Colonic mucosa (tissue), 4 donors: ENCODE measurements around the gene FRMD3. TPM values are rescaled to one million over a fixed set of nuclear protein-coding genes. Genes with fewer than 3 reads are reported as not detected.

ENCODE experiments used
- DNase-seq: peaks from one replicate; pipeline ENCODE4 v3.0.0-alpha.2; 2020
- H3K27ac ChIP-seq: fragments of 200-600 bp; one replicate; pipeline ENCODE4 v1.8.0; 2021
- H3K27me3 ChIP-seq: fragments of 200-600 bp; one replicate; pipeline ENCODE4 v1.8.0; 2021
- H3K36me3 ChIP-seq: fragments of 200-600 bp; one replicate; pipeline ENCODE4 v1.8.0; 2021
- H3K4me1 ChIP-seq: fragments of 200-600 bp; one replicate; pipeline ENCODE4 v1.8.0; 2021; ENCODE audit warnings: mild to moderate bottlenecking
- H3K4me3 ChIP-seq: fragments of 200-600 bp; one replicate; pipeline ENCODE4 v1.8.0; 2021
- H3K9ac ChIP-seq, 2 donors: one replicate each; pipeline ENCODE4 v1.7.0; 2013; ENCODE audit warnings: control low read depth in 2 of 2, low read depth in 2 of 2, low read length in 2 of 2
- H3K9me3 ChIP-seq: fragments of 200-600 bp; one replicate; pipeline ENCODE4 v1.8.0; 2021
- intact Hi-C: fragments of 100-400 bp; cut with DNase I; formaldehyde crosslinking; loops from one replicate; pipeline ENCODE4 v1.14.1; 2022
- total RNA-seq, 2 donors: library from RNA; stranded (reverse); fragmentation: NEBNext Ultra II Directional in 1 of 2; extraction: Animal tissue kit (Norgen Biotek cat#: 25700) in 1 of 2; gene quantifications; one replicate each; pipeline ENCODE4 v1.2.1, GENCODE V29; 2021
- TF ChIP-seq, protein P1 (sequence below): fragments of 200-600 bp; IDR thresholded peaks from one replicate; pipeline ENCODE4 v1.8.0; 2022; ENCODE audit warnings: antibody characterized with exemption, mild to moderate bottlenecking
- donor health status: healthy.
- donor health status: DM: no; HTN: no; CAD: no.
- donor health status: DM: no; HTN: no; CAD: no.

The FRMD3 gene
- total RNA-seq, 2 donors from 2014 or later: 14.7 to 21.3 TPM

DNA sequence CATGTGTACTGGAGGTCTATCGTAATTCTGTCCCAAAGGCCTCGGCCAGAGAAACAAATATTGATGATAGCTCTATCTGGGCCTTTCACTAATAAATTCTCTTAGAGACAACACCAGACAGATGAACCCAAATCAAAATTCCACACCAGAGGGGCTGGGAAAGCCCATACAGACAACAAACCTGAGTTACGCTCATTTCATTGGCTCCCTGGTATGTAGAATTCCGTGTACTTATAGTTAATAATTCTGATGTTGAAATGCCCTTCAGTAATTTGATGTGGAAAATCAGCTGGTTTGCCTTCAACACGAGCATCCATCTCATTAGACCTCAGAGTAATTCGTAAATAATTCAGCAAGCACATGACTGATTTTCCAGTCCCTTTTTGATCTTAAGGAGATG lies 53.2 kb downstream of the FRMD3 start:
- DNase-seq: no peak
- Histone ChIP-seq H3K27ac (no peak overlapping the region), H3K9me3 (no peaks in the 10 kb centered on the region), H3K4me3 (no peak overlapping the region), H3K9ac (no peak overlapping the region), H3K27me3 (no peaks in the 10 kb centered on the region), H3K36me3 (no peaks in the 10 kb centered on the region), H3K4me1 (no peaks in the 10 kb centered on the region)
- intact Hi-C loops: no loop called here
- TF ChIP-seq, protein P1, sequence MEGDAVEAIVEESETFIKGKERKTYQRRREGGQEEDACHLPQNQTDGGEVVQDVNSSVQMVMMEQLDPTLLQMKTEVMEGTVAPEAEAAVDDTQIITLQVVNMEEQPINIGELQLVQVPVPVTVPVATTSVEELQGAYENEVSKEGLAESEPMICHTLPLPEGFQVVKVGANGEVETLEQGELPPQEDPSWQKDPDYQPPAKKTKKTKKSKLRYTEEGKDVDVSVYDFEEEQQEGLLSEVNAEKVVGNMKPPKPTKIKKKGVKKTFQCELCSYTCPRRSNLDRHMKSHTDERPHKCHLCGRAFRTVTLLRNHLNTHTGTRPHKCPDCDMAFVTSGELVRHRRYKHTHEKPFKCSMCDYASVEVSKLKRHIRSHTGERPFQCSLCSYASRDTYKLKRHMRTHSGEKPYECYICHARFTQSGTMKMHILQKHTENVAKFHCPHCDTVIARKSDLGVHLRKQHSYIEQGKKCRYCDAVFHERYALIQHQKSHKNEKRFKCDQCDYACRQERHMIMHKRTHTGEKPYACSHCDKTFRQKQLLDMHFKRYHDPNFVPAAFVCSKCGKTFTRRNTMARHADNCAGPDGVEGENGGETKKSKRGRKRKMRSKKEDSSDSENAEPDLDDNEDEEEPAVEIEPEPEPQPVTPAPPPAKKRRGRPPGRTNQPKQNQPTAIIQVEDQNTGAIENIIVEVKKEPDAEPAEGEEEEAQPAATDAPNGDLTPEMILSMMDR: no peak

DNA sequence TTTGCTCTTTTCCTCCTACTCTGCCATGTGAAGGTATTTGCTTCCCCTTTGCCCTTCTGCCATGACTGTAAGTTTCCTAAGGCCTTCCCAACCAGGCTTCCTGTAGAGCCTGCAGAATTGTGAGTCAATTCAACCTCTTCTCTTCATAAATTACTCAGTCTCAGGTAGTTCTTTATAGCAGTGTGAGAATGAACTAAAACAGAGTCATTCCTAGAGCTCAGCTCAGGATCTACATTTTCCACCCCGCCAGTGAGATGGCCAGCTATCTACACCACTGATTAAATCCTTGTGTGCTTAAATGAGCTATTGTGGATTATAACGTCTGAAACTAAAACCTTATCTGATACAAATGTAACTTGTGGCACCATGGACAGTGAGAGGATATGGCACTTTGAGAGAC lies 55.0 kb downstream of the FRMD3 start:
- no peak overlapping the region for H3K27ac ChIP-seq
- intact Hi-C loops: no loop called here
- no peaks in the 10 kb centered on the region for H3K9me3 ChIP-seq
- DNase-seq: no peak
- TF ChIP-seq, protein P1: no peak
- no peaks in the 10 kb centered on the region for H3K27me3 ChIP-seq
- H3K4me3 ChIP-seq: no peak overlapping the region
- H3K9ac ChIP-seq: no peak overlapping the region
- no peaks in the 10 kb centered on the region for H3K36me3 ChIP-seq
- H3K4me1 ChIP-seq: no peaks in the 10 kb centered on the region

DNA sequence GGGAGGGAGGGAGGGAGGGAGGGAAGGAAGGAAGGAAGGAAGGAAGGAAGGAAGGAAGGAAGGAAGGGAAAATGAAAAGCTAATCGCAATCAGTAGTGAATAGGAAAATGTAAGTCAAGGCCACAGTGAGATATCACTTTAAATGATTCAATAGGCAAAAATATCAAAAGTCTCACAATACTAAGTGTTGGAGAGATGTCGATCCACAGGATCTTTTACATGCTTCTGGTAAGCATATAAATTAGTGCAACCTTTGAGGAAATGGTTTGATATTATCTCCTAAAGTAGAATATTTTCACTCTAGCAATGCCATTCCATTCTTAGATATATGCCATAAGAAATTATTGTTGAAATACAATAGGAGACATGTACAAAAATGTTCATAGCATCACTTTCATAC lies 58.4 kb downstream of the FRMD3 start:
- intact Hi-C loops: no loop called here
- no peak overlapping the region for H3K9ac ChIP-seq

DNA sequence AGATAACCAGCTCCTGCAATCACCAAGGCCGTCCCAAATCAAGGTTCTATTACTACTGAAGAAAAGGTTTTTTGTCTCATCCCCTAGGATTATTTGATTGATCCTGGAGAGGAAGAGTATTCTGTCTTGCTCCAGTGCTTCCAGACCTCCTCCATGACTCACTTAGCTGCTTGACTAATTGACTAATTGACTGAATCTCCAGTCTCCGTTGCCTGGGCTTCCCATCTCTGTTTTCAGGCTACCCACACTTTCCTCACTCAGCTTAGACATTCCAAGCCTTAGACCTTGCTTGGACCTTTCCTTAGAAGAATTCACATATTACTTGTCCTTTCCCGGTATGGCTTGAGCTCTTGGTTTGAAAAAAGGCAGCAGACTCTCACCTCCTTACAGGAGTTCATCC lies 60.6 kb downstream of the FRMD3 start:
- TF ChIP-seq, protein P1: no peak
- H3K27me3 ChIP-seq: no peaks in the 10 kb centered on the region
- intact Hi-C loops: no loop called here

More for the DNA sequence above, 58.4 kb downstream of the FRMD3 start:
- TF ChIP-seq, protein P1: no peak
- Histone ChIP-seq H3K4me3 (no peak overlapping the region), H3K36me3 (no peaks in the 10 kb centered on the region), H3K27ac (no peak overlapping the region), H3K27me3 (no peaks in the 10 kb centered on the region), H3K9me3 (no peaks in the 10 kb centered on the region), H3K4me1 (no peaks in the 10 kb centered on the region)
- DNase-seq: no peak

DNA sequence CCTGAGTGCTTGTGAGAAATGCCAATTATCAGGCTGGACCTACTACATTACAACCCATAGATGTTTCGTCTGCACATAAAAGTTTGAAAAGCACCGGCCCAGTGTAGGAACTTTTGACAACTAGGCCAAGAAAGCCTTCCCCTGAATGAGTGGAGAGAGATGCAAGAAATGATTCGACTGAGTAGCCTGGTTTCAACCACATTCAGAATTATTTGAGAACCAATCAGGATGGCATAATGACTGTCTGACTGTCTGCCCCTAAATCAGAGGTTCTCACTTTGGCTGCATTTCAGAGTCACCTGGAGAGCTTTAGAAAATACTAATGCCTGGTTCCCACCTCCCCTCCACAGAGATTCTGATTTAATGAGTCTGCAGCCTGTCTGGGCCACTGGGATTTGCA lies 61.1 kb downstream of the FRMD3 start:
- Histone ChIP-seq H3K27ac (no peak overlapping the region), H3K27me3 (no peaks in the 10 kb centered on the region), H3K9ac (no peak overlapping the region), H3K4me3 (no peak overlapping the region), H3K9me3 (no peaks in the 10 kb centered on the region), H3K4me1 (peaks cover 6% of the 10 kb centered on the region), H3K36me3 (no peaks in the 10 kb centered on the region)
- TF ChIP-seq, protein P1: no peak
- DNase-seq: no peak
- intact Hi-C loops: no loop called here

More for the DNA sequence above, 60.6 kb downstream of the FRMD3 start:
- Histone ChIP-seq H3K4me3 (no peak overlapping the region), H3K27ac (no peak overlapping the region), H3K4me1 (peaks cover 6% of the 10 kb centered on the region), H3K9ac (no peak overlapping the region), H3K9me3 (no peaks in the 10 kb centered on the region), H3K36me3 (no peaks in the 10 kb centered on the region)
- no peak for DNase-seq

DNA sequence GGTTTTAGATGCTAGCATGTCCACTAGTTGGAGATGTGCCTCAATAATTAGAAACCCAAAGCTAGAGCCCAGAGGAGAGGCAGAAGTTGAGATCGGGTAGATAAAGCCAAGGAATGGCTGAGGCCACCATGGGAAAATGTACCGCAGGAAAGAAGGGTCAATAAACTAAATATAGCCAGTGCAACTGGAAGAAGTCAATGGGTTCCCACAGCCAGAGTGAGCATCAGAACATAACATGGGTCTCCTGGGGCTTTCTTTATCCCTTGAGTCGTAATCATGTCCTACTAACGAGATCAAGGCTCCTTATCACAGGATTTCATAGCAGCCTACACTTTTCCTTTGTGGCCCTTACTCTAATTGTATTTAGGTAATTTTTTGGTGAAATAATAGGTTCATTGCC lies 61.7 kb downstream of the FRMD3 start:
- no peak overlapping the region for H3K4me3 ChIP-seq
- H3K36me3 ChIP-seq: no peaks in the 10 kb centered on the region
- H3K9ac ChIP-seq: no peak overlapping the region
- TF ChIP-seq, protein P1: no peak
- DNase-seq: no peak
- H3K27me3 ChIP-seq: no peaks in the 10 kb centered on the region
- no peaks in the 10 kb centered on the region for H3K9me3 ChIP-seq
- intact Hi-C loops: no loop called here
- H3K27ac ChIP-seq: no peak overlapping the region
- peaks cover 12% of the 10 kb centered on the region for H3K4me1 ChIP-seq
